ACC112 (cell line): ENCODE measurements around the gene PPME1.
A peak's percentile ranks its signal among the peaks of the same experiment; 100 is the strongest.
"Not testable (repeated sequence)": the region's sequence is repeated elsewhere in the genome, so short reads cannot be mapped to it uniquely, and the experiment has no call there.

Source experiments
- H2AFZ ChIP-seq: fragments of 200-600 bp; sonication (generic); one replicate; pipeline ENCODE4 v1.6.0; 2017; ENCODE audit warnings: antibody characterized with exemption, low read length; ENCODE audit not compliant: unreplicated experiment
- H3K27ac ChIP-seq: fragments of 200-600 bp; sonication (generic); 2 replicates; pipeline ENCODE4 v1.5.1; 2014; ENCODE audit warnings: low read depth, mild to moderate bottlenecking, antibody characterized with exemption, low read length, moderate library complexity
- H3K27me3 ChIP-seq: fragments of 200-600 bp; sonication (generic); 2 replicates; pipeline ENCODE4 v1.6.1; 2014; ENCODE audit warnings: mild to moderate bottlenecking, antibody characterized with exemption, low read length, moderate library complexity, mixed read lengths; ENCODE audit not compliant: insufficient read depth
- H3K36me3 ChIP-seq: fragments of 200-600 bp; sonication (generic); 2 replicates; pipeline ENCODE4 v1.6.1; 2016; ENCODE audit warnings: mild to moderate bottlenecking, antibody characterized with exemption, low read length, moderate library complexity, mixed read lengths; ENCODE audit not compliant: insufficient read depth
- H3K4me1 ChIP-seq: fragments of 200-600 bp; sonication (generic); one replicate; pipeline ENCODE4 v1.6.1; 2016; ENCODE audit warnings: low read length, mixed read lengths; ENCODE audit not compliant: insufficient read depth, unreplicated experiment, control insufficient read depth
- H3K4me3 ChIP-seq: fragments of 200-600 bp; sonication (generic); 2 replicates; pipeline ENCODE4 v1.5.1; 2014; ENCODE audit warnings: mild to moderate bottlenecking, low read depth, low read length
- H3K79me2 ChIP-seq: fragments of 200-600 bp; sonication (generic); one replicate; pipeline ENCODE4 v1.6.0; 2016; ENCODE audit warnings: low read length; ENCODE audit not compliant: control insufficient read depth, unreplicated experiment, insufficient read depth

The PPME1 gene

GRCh38 chr11:74139151-74139918 is 31.8 kb upstream of the PPME1 start:
- Histone ChIP-seq H3K79me2 (no peaks in the 10 kb centered on the region), H3K27me3 (no peaks in the 10 kb centered on the region), H3K27ac (peak overlapping the region; percentile 80), H2AFZ (no peak overlapping the region), H3K4me3 (no peak overlapping the region), H3K36me3 (peaks cover 5% of the 10 kb centered on the region), H3K4me1 (peaks cover 59% of the 10 kb centered on the region)

GRCh38 chr11:74139919-74140431 is 31.1 kb upstream of the PPME1 start:
- Histone ChIP-seq H3K4me1 (peaks cover 55% of the 10 kb centered on the region), H3K27ac (0 out of 2 replicates have a peak overlapping the region, but pooled peaks have one; percentile 4)
- not testable (repeated sequence) for H2AFZ ChIP-seq, H3K4me3 ChIP-seq, H3K79me2 ChIP-seq, H3K27me3 ChIP-seq, H3K36me3 ChIP-seq

- peaks cover 3% of the 10 kb centered on the region; the same call in 1 of the 2 replicates for H3K36me3 ChIP-seq
- H3K27me3 ChIP-seq, result no peaks in the 10 kb centered on the region
- H3K79me2 ChIP-seq, result no peaks in the 10 kb centered on the region
- no peak overlapping the region for H3K4me3 ChIP-seq
- H3K4me1 ChIP-seq, result peaks cover 45% of the 10 kb centered on the region
- no peak overlapping the region for H3K27ac ChIP-seq
- H2AFZ ChIP-seq, result no peak overlapping the region
These were observed 29.8 kb upstream of the PPME1 start for GRCh38 chr11:74141241-74141695.

DNA sequence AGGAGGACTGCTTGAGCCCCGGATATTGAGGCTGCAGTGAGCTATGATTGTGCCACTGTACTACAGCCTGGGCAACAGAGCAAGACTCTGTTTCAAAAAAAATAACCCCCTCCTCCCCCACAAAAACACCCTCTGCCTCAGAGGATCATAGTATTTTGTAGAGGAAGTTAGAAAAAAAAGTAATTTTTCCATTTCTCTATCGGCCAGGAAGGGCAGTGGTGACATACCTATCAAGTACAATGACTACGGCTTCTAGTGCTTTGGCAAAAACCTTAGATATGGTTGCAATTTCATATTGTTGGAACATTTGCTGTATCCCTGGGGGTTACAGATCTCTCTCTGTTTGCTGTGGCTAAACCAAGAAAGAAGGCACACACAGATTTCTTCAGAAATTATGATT is 29.2 kb upstream of the PPME1 start:
- H3K36me3 ChIP-seq, result no peaks in the 10 kb centered on the region
- H2AFZ ChIP-seq, result no peak overlapping the region
- H3K4me1 ChIP-seq, result peaks cover 45% of the 10 kb centered on the region
- H3K27me3 ChIP-seq, result no peaks in the 10 kb centered on the region
- no peak overlapping the region for H3K4me3 ChIP-seq
- H3K27ac ChIP-seq, result no peak overlapping the region
- H3K79me2 ChIP-seq, result no peaks in the 10 kb centered on the region

GRCh38 chr11:74142624-74143023 is 28.5 kb upstream of the PPME1 start:
- no peaks in the 10 kb centered on the region for H3K36me3 ChIP-seq
- H3K4me3 ChIP-seq, result no peak overlapping the region
- no peaks in the 10 kb centered on the region for H3K79me2 ChIP-seq
- H2AFZ ChIP-seq, result no peak overlapping the region
- no peak overlapping the region for H3K27ac ChIP-seq
- no peaks in the 10 kb centered on the region for H3K27me3 ChIP-seq
- H3K4me1 ChIP-seq, result peaks cover 51% of the 10 kb centered on the region

DNA sequence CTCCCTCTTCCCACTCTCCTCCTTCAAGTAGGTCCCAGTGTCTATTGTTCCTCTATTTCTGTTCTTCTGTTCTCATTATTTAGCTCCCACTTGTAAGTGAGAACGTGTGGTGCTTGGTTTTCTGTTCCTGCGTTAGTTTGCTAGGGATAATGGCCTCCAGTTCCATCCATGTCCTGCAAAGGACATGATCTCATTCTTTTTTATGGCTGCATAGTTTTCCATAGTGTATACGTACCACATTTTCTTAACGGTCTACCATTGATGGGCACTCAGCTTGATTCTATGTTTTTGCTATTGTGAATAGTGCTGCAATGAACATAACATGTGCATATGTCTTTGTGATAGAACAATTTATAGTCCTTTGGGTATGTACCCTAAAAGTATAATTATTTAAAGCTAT is 26.5 kb upstream of the PPME1 start:
- H3K27ac ChIP-seq, result no peak overlapping the region
- H2AFZ ChIP-seq, result no peak overlapping the region
- peaks cover 47% of the 10 kb centered on the region for H3K4me1 ChIP-seq
- H3K4me3 ChIP-seq, result no peak overlapping the region
- H3K36me3 ChIP-seq, result no peaks in the 10 kb centered on the region
- no peaks in the 10 kb centered on the region for H3K79me2 ChIP-seq
- no peaks in the 10 kb centered on the region for H3K27me3 ChIP-seq

DNA sequence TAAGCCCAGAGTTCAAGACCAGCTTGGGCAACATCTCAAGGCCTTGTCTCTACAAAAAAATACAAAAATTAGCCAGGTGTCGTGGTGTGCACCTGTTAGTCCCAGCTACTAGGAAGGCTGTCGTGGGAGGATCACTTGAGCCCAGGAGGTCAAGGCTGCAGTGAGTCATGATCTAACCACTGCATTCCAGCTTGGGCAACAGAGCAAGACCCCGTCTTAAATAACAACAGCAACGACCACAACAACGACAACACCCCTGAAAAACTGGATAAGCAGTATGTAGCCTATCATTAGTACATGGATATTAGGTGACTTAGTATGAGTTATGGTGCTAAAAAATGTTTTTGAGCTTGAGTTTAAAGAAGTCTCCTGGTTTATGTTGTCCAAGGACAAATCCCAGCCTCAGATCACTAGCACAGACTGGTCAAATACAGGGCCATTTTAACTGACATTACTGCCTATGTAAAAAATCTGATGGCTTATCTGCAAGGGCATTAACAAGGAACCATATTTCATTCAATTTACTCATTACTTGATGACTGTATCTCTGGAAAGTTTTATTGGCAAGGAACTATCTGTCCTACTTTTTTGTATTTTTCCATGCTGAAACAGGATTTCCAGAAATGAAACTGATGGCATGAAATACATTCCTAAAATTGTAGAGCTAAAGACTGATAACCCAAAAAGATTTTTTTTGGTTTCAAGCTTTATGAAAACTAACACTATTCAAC is 23.7 kb upstream of the PPME1 start:
- Histone ChIP-seq H3K79me2 (no peaks in the 10 kb centered on the region), H3K4me1 (peaks cover 28% of the 10 kb centered on the region)

DNA sequence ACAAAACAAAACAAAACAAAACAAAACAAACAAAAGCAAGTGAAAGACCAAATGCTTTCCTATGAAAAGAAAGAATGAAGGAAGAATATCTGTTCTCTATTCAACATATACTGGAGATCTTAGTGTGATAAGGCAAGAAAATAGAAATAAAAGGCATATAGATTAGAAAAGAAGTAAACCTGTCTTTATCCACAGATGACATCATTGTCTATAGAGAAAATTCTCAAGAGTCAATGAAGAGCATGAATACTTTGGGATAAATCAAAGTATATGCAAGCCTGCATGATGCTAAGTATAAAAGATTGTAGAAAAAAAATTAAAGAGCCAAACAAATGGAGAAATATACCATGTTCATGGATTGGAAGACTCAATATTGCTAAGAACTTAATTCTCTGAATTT is 17.9 kb upstream of the PPME1 start:
- Histone ChIP-seq H3K27me3 (no peaks in the 10 kb centered on the region), H3K79me2 (no peaks in the 10 kb centered on the region), H3K4me1 (peaks cover 23% of the 10 kb centered on the region), H2AFZ (no peak overlapping the region), H3K36me3 (peaks cover 14% of the 10 kb centered on the region; the same call in 1 of the 2 replicates), H3K4me3 (no peak overlapping the region), H3K27ac (no peak overlapping the region)

More for the DNA sequence above, 23.7 kb upstream of the PPME1 start:
- Histone ChIP-seq H3K4me3 (no peak overlapping the region), H3K36me3 (peaks cover 7% of the 10 kb centered on the region; the same call in 1 of the 2 replicates), H3K27ac (no peak overlapping the region), H3K27me3 (no peaks in the 10 kb centered on the region), H2AFZ (no peak overlapping the region)

GRCh38 chr11:74154620-74155281 is 16.3 kb upstream of the PPME1 start:
- Histone ChIP-seq H3K27me3 (no peaks in the 10 kb centered on the region), H3K4me3 (peak overlapping the region; percentile 8; the same call in 1 of the 2 replicates), H3K4me1 (peaks cover 13% of the 10 kb centered on the region), H3K36me3 (peaks cover 14% of the 10 kb centered on the region; the same call in 1 of the 2 replicates), H3K27ac (peak overlapping the region; percentile 43; the same call in 1 of the 2 replicates), H2AFZ (no peak overlapping the region), H3K79me2 (no peaks in the 10 kb centered on the region)

- Histone ChIP-seq H3K36me3 (peaks cover 14% of the 10 kb centered on the region), H3K27me3 (no peaks in the 10 kb centered on the region), H2AFZ (no peak overlapping the region), H3K4me1 (peaks cover 13% of the 10 kb centered on the region), H3K79me2 (no peaks in the 10 kb centered on the region), H3K4me3 (no peak overlapping the region), H3K27ac (no peak overlapping the region)
These were observed 13.9 kb upstream of the PPME1 start for GRCh38 chr11:74157169-74157568.
